ENCODE measurements around the gene RASD1. TPM values are rescaled to one million over a fixed set of nuclear protein-coding genes. Genes with fewer than 3 reads are reported as not detected.
"Not testable (repeated sequence)": the region's sequence is repeated elsewhere in the genome, so short reads cannot be mapped to it uniquely, and the experiment has no call there.

The RASD1 gene
- total and polyA plus RNA-seq, 2 of the 4 experiments (the other 2 are of a cell fraction): 0.54 to 1.8 TPM

DNA sequence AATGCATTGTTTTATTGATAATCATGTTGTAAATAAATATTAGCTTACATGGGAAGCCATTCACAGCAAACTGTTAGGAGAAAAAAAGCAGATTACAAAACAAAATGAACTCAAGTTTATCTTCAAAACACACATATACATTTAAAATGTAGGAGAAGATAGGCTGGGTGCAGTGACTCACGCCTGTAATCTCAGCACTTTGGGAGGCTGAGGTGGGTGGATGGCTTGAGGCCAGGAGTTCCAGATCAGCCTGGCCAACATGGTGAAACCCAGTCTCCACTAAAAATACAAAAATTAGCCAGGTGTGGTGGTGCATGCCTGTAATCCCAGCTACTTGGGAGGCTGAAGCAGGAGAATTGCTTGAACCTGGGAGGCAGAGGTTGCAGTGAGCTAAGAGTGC lies 30.3 kb downstream of the RASD1 start:
- H4K91ac ChIP-seq (ENCODE audit: insufficient read depth, low read depth, low read length); H2BK15ac ChIP-seq (ENCODE audit: low read depth, low read length); H4K20me1 ChIP-seq (ENCODE audit: insufficient read depth, low read length); H3K56ac ChIP-seq (ENCODE audit: extremely low read depth, insufficient read depth, low read length); H3K14ac ChIP-seq (replicated peaks; ENCODE audit: low read depth, low read length); H3K27ac ChIP-seq (ENCODE audit: insufficient read depth, low read length); H3K18ac ChIP-seq (ENCODE audit: low read depth, low read length); H3K9me3 ChIP-seq (ENCODE audit: control insufficient read depth, insufficient read depth, low read length); H2AK5ac ChIP-seq (ENCODE audit: low read depth, low read length); CTCF ChIA-PET; POLR2A ChIA-PET (ENCODE audit: unreplicated experiment); BruUV-seq (replicated peaks); H2AK9ac ChIP-seq (replicated peaks; ENCODE audit: low read depth, low read length, poor library complexity); H3K23ac ChIP-seq (ENCODE audit: low read depth, low read length); H2BK20ac ChIP-seq (ENCODE audit: low read depth, low read length); H3K9me1 ChIP-seq (ENCODE audit: insufficient read depth, low read length); H4K5ac ChIP-seq (ENCODE audit: low read depth, low read length); H3K36me3 ChIP-seq (ENCODE audit: control insufficient read depth, insufficient read depth, low read length); in situ Hi-C loops (cut with MboI; ENCODE audit: low sequenced_read_pairs); H2BK120ac ChIP-seq (ENCODE audit: low read depth, low read length); H2AFZ ChIP-seq (replicated peaks; ENCODE audit: low read length, poor library complexity); H3K9ac ChIP-seq (ENCODE audit: low read depth, low read length); ATAC-seq (ENCODE audit: low read depth); H3K4me1 ChIP-seq (ENCODE audit: control insufficient read depth, insufficient read depth, low read length); H3K79me1 ChIP-seq (ENCODE audit: low read depth in 1 of 2, low read length in 2 of 2); dilution Hi-C loops (cut with HindIII; ENCODE audit: low sequenced_read_pairs, unreplicated experiment); H3K4ac ChIP-seq (ENCODE audit: low read depth, low read length); H4K8ac ChIP-seq (ENCODE audit: low read depth in 2 of 2, low read length in 2 of 2); H3K4me2 ChIP-seq (ENCODE audit: low read depth, low read length); H2BK5ac ChIP-seq (ENCODE audit: low read depth, low read length, poor library complexity, severe bottlenecking); H3K4me3 ChIP-seq (ENCODE audit: insufficient read depth, low read depth, low read length); intact Hi-C loops (cut with micrococcal nuclease): not testable (repeated sequence)
- WGBS, 2 experiments (ENCODE audit: extremely low coverage in 2 of 2, insufficient read length in 1 of 2): no CpG with 5 or more reads among the region's 1 CpG
- peak; percentile 29 for DNase-seq
- H3K27me3 ChIP-seq (ENCODE audit: control insufficient read depth, insufficient read depth, low read length): peaks cover 48% of the 10 kb centered on the region
